ENCODE measurements around the gene SSNA1. TPM values are rescaled to one million over a fixed set of nuclear protein-coding genes. Genes with fewer than 3 reads are reported as not detected.

SSNA1 gene
- total RNA-seq, 4 donors from 2014 or later: 93.5 to 104 (median 99.8) TPM

DNA sequence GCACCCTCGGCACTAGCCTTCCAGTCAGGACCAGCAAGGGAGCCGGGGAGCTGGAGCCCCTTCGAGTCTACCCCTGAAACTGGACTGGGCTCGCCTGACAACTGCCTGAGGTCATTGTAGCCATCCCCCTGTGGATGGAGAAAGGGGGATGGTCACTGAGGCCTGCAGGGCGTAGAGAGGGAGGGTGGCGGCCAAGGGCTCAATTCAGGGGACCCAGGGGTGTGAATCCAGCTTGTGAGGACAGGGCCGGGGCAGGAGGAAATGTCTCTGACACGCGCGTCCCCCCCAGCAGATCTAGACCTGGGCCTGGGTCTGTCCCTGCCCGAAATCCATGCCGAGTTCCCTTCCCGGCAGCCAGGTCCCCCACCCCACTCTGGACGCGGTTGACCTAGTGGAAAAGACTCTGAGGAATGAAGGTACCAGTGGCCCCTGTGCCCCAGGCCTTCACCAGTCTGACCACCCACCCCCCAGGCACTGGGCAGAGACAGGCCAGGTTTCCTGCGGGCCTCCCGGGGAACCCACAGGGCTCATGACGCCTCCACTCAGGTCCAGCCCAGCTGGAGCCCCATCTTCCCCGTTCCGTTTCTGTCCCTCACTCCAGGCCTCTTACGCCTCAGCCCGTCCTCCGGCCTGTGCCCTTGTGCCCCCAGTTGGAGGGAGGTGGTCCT, 43.0 kb downstream of the SSNA1 start:
- Histone ChIP-seq H3K4me1 (peaks cover 9 to 46% (median 29%) of the 10 kb centered on the region in 4 donors), H3K27me3 (peaks cover 71% of the 10 kb centered on the region), H3K27ac (no peak overlapping the region), H3K4me3 (no peak overlapping the region), H3K36me3 (no peaks in the 10 kb centered on the region), H3K9me3 (no peaks in the 10 kb centered on the region)
- intact Hi-C loops (cut with DNase I; ENCODE audit: low total_unique reads) (no loop called here), in situ Hi-C loops (cut with MboI; ENCODE audit: low pct_ligation_motif_present in 1 of 4, low pct_unique_long_range_greater_than_20kb in 1 of 4, low sequenced_read_pairs in 3 of 4) (loop anchor here in 1 of 4 donors (10.0 kb wide), 1 partner anchor 107 kb away; no protein-coding TSS in a partner anchor)
- no peak for DNase-seq
- WGBS, 2 donors (ENCODE audit: low coverage in 1 of 2): 83% methylated on average over 23 of the region's 23 CpGs; no CpG with 5 or more reads in 1 of the 2 donors
- no peak for TF ChIP-seq EP300 (IDR thresholded peaks at IDR 0.05; ENCODE audit: low read depth)

DNA sequence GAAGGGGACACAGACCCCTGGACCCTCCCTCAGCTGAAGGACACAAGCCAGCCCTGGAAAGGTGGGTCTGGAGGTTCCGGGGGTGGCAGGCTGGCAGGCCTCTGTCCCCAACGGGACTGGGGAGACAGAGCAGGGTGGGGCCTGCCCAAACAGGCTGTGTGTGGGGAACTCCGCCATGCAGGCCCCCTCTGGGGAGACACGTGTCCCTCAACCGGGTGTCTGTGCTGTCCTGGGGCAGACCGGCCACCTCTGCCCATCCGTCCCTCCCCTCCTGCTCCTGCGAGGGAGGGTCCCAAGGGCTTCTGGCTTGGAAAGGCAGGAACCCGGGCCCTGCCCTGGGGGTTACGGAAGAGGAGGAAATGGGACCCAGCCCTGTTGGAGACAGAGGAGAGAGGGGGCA, 43.6 kb downstream of the SSNA1 start:
- peaks cover 14 to 46% (median 29%) of the 10 kb centered on the region in 4 donors for H3K4me1 ChIP-seq
- in situ Hi-C loops (cut with MboI; ENCODE audit: low pct_ligation_motif_present in 1 of 4, low pct_unique_long_range_greater_than_20kb in 1 of 4, low sequenced_read_pairs in 3 of 4) (loop anchor here in 1 of 4 donors (10.0 kb wide), 1 partner anchor 107 kb away; no protein-coding TSS in a partner anchor), intact Hi-C loops (cut with DNase I; ENCODE audit: low total_unique reads) (no loop called here)
- no peak for DNase-seq
- H3K27ac ChIP-seq: no peak overlapping the region
- peaks cover 71% of the 10 kb centered on the region for H3K27me3 ChIP-seq
- H3K36me3 ChIP-seq: no peaks in the 10 kb centered on the region
- TF ChIP-seq, protein P1, sequence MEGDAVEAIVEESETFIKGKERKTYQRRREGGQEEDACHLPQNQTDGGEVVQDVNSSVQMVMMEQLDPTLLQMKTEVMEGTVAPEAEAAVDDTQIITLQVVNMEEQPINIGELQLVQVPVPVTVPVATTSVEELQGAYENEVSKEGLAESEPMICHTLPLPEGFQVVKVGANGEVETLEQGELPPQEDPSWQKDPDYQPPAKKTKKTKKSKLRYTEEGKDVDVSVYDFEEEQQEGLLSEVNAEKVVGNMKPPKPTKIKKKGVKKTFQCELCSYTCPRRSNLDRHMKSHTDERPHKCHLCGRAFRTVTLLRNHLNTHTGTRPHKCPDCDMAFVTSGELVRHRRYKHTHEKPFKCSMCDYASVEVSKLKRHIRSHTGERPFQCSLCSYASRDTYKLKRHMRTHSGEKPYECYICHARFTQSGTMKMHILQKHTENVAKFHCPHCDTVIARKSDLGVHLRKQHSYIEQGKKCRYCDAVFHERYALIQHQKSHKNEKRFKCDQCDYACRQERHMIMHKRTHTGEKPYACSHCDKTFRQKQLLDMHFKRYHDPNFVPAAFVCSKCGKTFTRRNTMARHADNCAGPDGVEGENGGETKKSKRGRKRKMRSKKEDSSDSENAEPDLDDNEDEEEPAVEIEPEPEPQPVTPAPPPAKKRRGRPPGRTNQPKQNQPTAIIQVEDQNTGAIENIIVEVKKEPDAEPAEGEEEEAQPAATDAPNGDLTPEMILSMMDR (IDR thresholded peaks at IDR 0.05): no peak
- TF ChIP-seq POLR2A (IDR thresholded peaks at IDR 0.05): no peak
- TF ChIP-seq EP300 (IDR thresholded peaks at IDR 0.05; ENCODE audit: low read depth): no peak
- no peak for TF ChIP-seq POLR2AphosphoS5 (IDR thresholded peaks at IDR 0.05)
- 53% methylated on average over 5 of the region's 10 CpGs; no CpG with 5 or more reads in 1 of the 2 donors for WGBS, 2 donors (ENCODE audit: low coverage in 1 of 2)
- no peak overlapping the region for H3K4me3 ChIP-seq
- no peaks in the 10 kb centered on the region for H3K9me3 ChIP-seq

DNA sequence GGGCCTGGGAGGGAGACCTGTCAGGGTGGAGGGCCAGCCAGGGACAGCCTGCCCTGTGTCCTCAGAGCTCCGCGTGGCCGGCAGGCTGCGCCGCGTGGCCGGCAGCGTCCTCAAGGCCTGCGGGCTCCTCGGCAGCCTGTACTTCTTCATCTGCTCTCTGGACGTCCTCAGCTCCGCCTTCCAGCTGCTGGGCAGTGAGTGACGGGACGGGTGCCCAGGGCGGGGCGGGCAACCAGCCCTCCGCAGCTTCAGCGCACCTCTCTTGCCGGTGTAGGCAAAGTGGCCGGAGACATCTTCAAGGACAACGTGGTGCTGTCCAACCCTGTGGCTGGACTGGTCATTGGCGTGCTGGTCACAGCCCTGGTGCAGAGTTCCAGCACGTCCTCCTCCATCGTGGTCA, 44.0 kb downstream of the SSNA1 start:
- in situ Hi-C loops (cut with MboI; ENCODE audit: low pct_ligation_motif_present in 1 of 4, low pct_unique_long_range_greater_than_20kb in 1 of 4, low sequenced_read_pairs in 3 of 4): loop anchor here in 1 of 4 donors (10.0 kb wide), 1 partner anchor 108 kb away; no protein-coding TSS in a partner anchor
- TF ChIP-seq, protein P1 (IDR thresholded peaks at IDR 0.05): no peak
- TF ChIP-seq EP300 (IDR thresholded peaks at IDR 0.05; ENCODE audit: low read depth): no peak
- TF ChIP-seq POLR2A (IDR thresholded peaks at IDR 0.05): no peak
- no peak for TF ChIP-seq POLR2AphosphoS5 (IDR thresholded peaks at IDR 0.05)
- Histone ChIP-seq H3K36me3 (no peaks in the 10 kb centered on the region), H3K27ac (no peak overlapping the region), H3K4me3 (no peak overlapping the region), H3K9me3 (no peaks in the 10 kb centered on the region), H3K27me3 (peaks cover 71% of the 10 kb centered on the region), H3K4me1 (peaks cover 14 to 46% (median 29%) of the 10 kb centered on the region in 4 donors)
- intact Hi-C loops (cut with DNase I; ENCODE audit: low total_unique reads): no loop called here
- WGBS, 2 donors (ENCODE audit: low coverage in 1 of 2): 65% methylated on average over 24 of the region's 24 CpGs; no CpG with 5 or more reads in 1 of the 2 donors
- no peak for DNase-seq

DNA sequence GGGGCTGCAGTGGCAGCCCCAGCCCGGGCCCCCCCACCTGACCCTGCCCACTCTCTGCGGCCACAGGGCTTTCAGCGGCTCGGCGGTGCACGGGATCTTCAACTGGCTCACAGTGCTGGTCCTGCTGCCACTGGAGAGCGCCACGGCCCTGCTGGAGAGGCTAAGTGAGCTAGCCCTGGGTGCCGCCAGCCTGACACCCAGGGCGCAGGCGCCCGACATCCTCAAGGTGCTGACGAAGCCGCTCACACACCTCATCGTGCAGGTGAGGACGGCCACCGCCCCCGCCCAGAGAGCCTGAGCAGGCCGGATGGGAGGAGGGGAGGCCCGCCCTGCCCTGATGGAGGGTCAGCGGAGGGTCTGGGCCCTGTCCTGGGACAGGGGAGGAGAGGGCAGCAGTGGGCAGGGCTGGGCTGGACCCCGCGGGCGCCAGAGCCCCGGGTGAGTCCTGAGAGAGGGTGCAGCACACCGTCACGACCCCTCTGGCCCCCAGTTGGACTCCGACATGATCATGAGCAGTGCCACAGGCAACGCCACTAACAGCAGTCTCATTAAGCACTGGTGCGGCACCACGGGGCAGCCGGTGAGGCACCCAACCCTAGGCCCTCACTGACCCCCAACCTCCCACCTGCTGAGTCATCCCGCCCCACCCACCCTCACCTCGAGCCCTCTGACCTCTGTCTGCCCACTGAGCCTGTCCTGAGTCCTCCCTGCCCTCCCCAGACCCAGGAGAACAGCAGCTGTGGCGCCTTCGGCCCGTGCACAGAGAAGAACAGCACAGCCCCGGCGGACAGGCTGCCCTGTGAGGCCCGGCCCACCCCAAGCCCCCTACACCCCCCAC, 44.9 kb downstream of the SSNA1 start:
- peaks cover 23 to 46% (median 36%) of the 10 kb centered on the region in 4 donors for H3K4me1 ChIP-seq
- no peaks in the 10 kb centered on the region for H3K36me3 ChIP-seq
- no peak overlapping the region for H3K27ac ChIP-seq
- 61% methylated on average over 26 of the region's 40 CpGs; no CpG with 5 or more reads in 1 of the 2 donors for WGBS, 2 donors (ENCODE audit: low coverage in 1 of 2)
- no peak for DNase-seq
- TF ChIP-seq POLR2A (IDR thresholded peaks at IDR 0.05) (no peak), EP300 (IDR thresholded peaks at IDR 0.05; ENCODE audit: low read depth) (no peak), POLR2AphosphoS5 (IDR thresholded peaks at IDR 0.05) (no peak)
- TF ChIP-seq, protein P1 (IDR thresholded peaks at IDR 0.05): no peak
- in situ Hi-C loops (cut with MboI; ENCODE audit: low pct_ligation_motif_present in 1 of 4, low pct_unique_long_range_greater_than_20kb in 1 of 4, low sequenced_read_pairs in 3 of 4) (loop anchor here in 1 of 4 donors (10.0 kb wide), 1 partner anchor 109 kb away; no protein-coding TSS in a partner anchor), intact Hi-C loops (cut with DNase I; ENCODE audit: low total_unique reads) (no loop called here)
- peaks cover 67% of the 10 kb centered on the region for H3K27me3 ChIP-seq
- H3K4me3 ChIP-seq: no peak overlapping the region
- H3K9me3 ChIP-seq: no peaks in the 10 kb centered on the region
